HepG2 (cell line): ENCODE data around the gene TPCN2. TPM values are rescaled to one million over a fixed set of nuclear protein-coding genes. Genes with fewer than 3 reads are reported as not detected.
A peak's percentile ranks its signal among the peaks of the same experiment; 100 is the strongest.

Experiments
- AHDC1 ChIP-seq: sonication (generic); formaldehyde crosslinking; IDR thresholded peaks from 2 replicates; pipeline ENCODE4 v1.5.1; 2020; ENCODE audit warnings: mild to moderate bottlenecking, missing genetic modification reagents, borderline replicate concordance
- AHR ChIP-seq: IDR thresholded peaks from 2 replicates; pipeline ENCODE4 v1.6.1; 2018; ENCODE audit warnings: missing genetic modification reagents, missing compliant biosample characterization
- ARID5B ChIP-seq: IDR thresholded peaks from 2 replicates; pipeline ENCODE4 v1.4.0; 2020; ENCODE audit warnings: mild to moderate bottlenecking, missing genetic modification reagents
- EED ChIP-seq: sonication (generic); formaldehyde crosslinking; IDR thresholded peaks from 2 replicates; pipeline ENCODE4 v1.5.0; 2020; ENCODE audit warnings: mild to moderate bottlenecking, missing genetic modification reagents
- FOXO4 ChIP-seq: sonication (generic); formaldehyde crosslinking; conservative IDR thresholded peaks from 2 replicates; pipeline ENCODE4 v1.8.1; 2023; ENCODE audit warnings: missing genetic modification reagents
- FUBP1 ChIP-seq: sonication (generic); formaldehyde crosslinking; IDR thresholded peaks from 2 replicates; pipeline ENCODE4 v1.5.1; 2020; ENCODE audit warnings: missing genetic modification reagents, mild to moderate bottlenecking, borderline replicate concordance
- MNT ChIP-seq: fragments of 450-650 bp; IDR thresholded peaks from 2 replicates; pipeline ENCODE4 v1.6.1; 2016
- PRPF4 ChIP-seq: fragments of 200-400 bp; formaldehyde crosslinking; IDR thresholded peaks from 2 replicates; pipeline ENCODE4 v1.6.1; 2016; ENCODE audit warnings: low read length, low read depth; ENCODE audit not compliant: poor library complexity, severe bottlenecking
- U2AF1 ChIP-seq: fragments of 200-400 bp; formaldehyde crosslinking; optimal IDR thresholded peaks from 2 replicates; pipeline ENCODE3; 2017; ENCODE audit warnings: mild to moderate bottlenecking, low read depth, low read length
- ZBTB39 ChIP-seq: sonication (generic); formaldehyde crosslinking; IDR thresholded peaks from 2 replicates; pipeline ENCODE4 v1.5.0; 2020; ENCODE audit warnings: missing genetic modification reagents
- ZSCAN20 ChIP-seq: sonication (generic); formaldehyde crosslinking; IDR thresholded peaks from 2 replicates; pipeline ENCODE4 v1.4.0; 2020; ENCODE audit warnings: missing genetic modification reagents, mild to moderate bottlenecking, borderline replicate concordance
- polyA plus RNA-seq, 8 experiments: library from polyadenylated mRNA; depleted of rRNA in 3 of 8; stranded (reverse) in 7 of 8; unstranded in 1 of 8; fragments of >200 nt; fragmentation: Illumina TruSeq in 4 of 8; extraction: Trizol in 4 of 8; gene quantifications; 2 replicates each; pipeline versions ENCODE4 v1.2.1 to v1.2.3, GENCODE V29; 2011 to 2016; ENCODE audit warnings: low read depth in 4 of 8, missing spikeins in 1 of 8, mixed read lengths in 1 of 8; ENCODE audit not compliant: insufficient read depth in 1 of 8
- total RNA-seq, 5 experiments: library from RNA; depleted of rRNA; stranded (reverse); fragments of >200 nt; fragmentation: Illumina TruSeq; extraction: Trizol; gene quantifications; 2 replicates each; pipeline ENCODE4 v1.2.3, GENCODE V29; 2016; ENCODE audit warnings: low read depth in 1 of 5

The TPCN2 gene
- total and polyA plus RNA-seq, 2 of the 13 experiments (the other 11 are each of a cell fraction or from before 2014, with no cell fraction given), result 5.6 to 5.9 TPM

- TF ChIP-seq AHDC1 (CRISPR knock-in tag) (no peak), FUBP1 (CRISPR knock-in tag) (no peak), ZSCAN20 (CRISPR knock-in tag) (no peak), ZBTB39 (0 out of 2 replicates have a peak, but pooled peaks have one; percentile 26), ARID5B (CRISPR knock-in tag) (no peak), AHR (CRISPR knock-in tag) (no peak), PRPF4 (no peak), EED (CRISPR knock-in tag) (peak; percentile 83; the same call in 1 of the 2 replicates), MNT (peak; percentile 90), U2AF1 (no peak), FOXO4 (0 out of 2 replicates have a peak, but pooled peaks have one; percentile 50)
These were observed 107.5 kb downstream of the TPCN2 start (continued) for GRCh38 chr11:69156235-69156639.
